Right atrium auricular region (tissue), 2 donors: Measurements from ENCODE around the gene ZBTB38. TPM values are rescaled to one million over a fixed set of nuclear protein-coding genes. Genes with fewer than 3 reads are reported as not detected.

Experiments
- DNase-seq: peaks from one replicate; pipeline ENCODE4 v3.0.0-alpha.2; 2019; ENCODE audit warnings: low spot score
- H3K27ac ChIP-seq, 2 donors: fragments of 200-600 bp; sonication (generic); 1 replicate in 1 of 2; 2 replicates in 1 of 2; pipeline ENCODE4 v1.5.1; 2016 to 2019
- H3K27me3 ChIP-seq, 2 donors: fragments of 200-600 bp; sonication (generic); one replicate each; pipeline versions ENCODE4 v1.5.1 to v1.6.0; 2017 to 2019
- H3K36me3 ChIP-seq: fragments of 200-600 bp; sonication (generic); one replicate; pipeline ENCODE4 v1.5.1; 2016
- H3K4me1 ChIP-seq, 2 donors: fragments of 200-600 bp; sonication (generic); one replicate each; pipeline versions ENCODE4 v1.5.1 to v1.6.0; 2017 to 2019
- H3K4me3 ChIP-seq, 2 donors: fragments of 200-600 bp; sonication (generic); 1 replicate in 1 of 2; 2 replicates in 1 of 2; pipeline ENCODE4 v1.5.1; 2017 to 2019; ENCODE audit warnings: mild to moderate bottlenecking in 1 of 2, moderate library complexity in 1 of 2
- H3K9me3 ChIP-seq, 2 donors: fragments of 200-600 bp; sonication (generic); one replicate each; pipeline ENCODE4 v1.5.1; 2019
- total RNA-seq, 2 donors: library from RNA; depleted of rRNA; stranded (reverse); fragments of >200 nt; gene quantifications; one replicate each; pipeline ENCODE4 v1.1.0, GENCODE V29; 2016
- TF ChIP-seq, protein P1 (sequence below), 2 donors: fragments of 200-600 bp; sonication (generic); IDR thresholded peaks; one replicate each; pipeline ENCODE4 v1.5.1; 2019; ENCODE audit warnings: antibody characterized with exemption in 2 of 2

Gene ZBTB38
- total RNA-seq, 2 donors from 2014 or later, result 120 to 127 TPM

DNA sequence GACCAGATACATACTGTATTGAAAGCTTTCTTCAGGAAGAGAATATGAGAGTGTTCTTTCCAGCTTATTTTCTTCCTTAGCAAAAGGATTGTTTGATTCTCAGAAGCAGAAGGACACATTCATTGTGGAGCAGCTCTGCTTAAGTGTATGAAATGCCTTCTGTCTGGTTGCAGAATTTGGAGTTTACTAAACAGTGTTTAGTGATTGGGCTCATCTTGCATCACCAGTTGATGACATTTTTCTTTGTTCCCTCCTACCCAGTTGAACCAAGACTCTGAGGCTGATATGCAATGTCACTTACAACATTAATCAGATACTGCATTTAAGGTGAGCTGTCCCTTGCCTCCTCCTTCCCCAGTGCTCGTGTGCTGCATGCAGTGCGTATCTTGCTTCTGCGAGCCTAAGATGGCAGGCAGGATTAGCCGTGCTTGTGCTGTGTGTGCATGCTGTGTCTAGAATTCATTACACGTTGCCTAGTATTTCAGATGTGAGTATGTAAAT is 18.4 kb downstream of the ZBTB38 start:
- Histone ChIP-seq H3K27me3 (no peaks in the 10 kb centered on the region), H3K4me3 (no peak overlapping the region), H3K4me1 (no peaks in the 10 kb centered on the region), H3K27ac (no peak overlapping the region), H3K9me3 (no peaks in the 10 kb centered on the region), H3K36me3 (peaks cover 3% of the 10 kb centered on the region)
- TF ChIP-seq, protein P1, sequence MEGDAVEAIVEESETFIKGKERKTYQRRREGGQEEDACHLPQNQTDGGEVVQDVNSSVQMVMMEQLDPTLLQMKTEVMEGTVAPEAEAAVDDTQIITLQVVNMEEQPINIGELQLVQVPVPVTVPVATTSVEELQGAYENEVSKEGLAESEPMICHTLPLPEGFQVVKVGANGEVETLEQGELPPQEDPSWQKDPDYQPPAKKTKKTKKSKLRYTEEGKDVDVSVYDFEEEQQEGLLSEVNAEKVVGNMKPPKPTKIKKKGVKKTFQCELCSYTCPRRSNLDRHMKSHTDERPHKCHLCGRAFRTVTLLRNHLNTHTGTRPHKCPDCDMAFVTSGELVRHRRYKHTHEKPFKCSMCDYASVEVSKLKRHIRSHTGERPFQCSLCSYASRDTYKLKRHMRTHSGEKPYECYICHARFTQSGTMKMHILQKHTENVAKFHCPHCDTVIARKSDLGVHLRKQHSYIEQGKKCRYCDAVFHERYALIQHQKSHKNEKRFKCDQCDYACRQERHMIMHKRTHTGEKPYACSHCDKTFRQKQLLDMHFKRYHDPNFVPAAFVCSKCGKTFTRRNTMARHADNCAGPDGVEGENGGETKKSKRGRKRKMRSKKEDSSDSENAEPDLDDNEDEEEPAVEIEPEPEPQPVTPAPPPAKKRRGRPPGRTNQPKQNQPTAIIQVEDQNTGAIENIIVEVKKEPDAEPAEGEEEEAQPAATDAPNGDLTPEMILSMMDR (IDR thresholded peaks at IDR 0.05), result no peak
- no peak for DNase-seq

DNA sequence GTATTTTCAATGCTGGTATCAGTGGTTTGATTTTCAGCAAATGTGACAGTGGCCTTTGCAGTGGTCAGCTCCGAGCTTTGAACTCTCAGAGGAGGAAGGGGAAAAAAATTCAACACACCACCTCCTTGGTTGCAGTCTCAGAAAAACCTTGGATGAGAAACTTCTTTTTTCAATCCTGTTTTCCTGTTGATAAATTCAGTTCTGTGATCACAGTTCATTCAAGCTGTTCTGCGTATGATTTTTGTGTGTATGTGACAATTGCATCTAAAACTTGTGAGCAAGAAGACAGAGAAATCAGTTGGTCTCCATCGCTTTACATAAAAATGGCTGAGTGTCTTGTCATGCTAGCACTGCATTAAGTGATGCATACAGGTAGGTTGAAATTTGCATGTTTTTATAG is 19.2 kb downstream of the ZBTB38 start:
- H3K4me3 ChIP-seq, result no peak overlapping the region
- no peaks in the 10 kb centered on the region for H3K27me3 ChIP-seq
- no peaks in the 10 kb centered on the region for H3K4me1 ChIP-seq
- H3K9me3 ChIP-seq, result no peaks in the 10 kb centered on the region
- peaks cover 3% of the 10 kb centered on the region for H3K36me3 ChIP-seq
- TF ChIP-seq, protein P1 (IDR thresholded peaks at IDR 0.05), result no peak
- no peak for DNase-seq
- no peak overlapping the region for H3K27ac ChIP-seq

DNA sequence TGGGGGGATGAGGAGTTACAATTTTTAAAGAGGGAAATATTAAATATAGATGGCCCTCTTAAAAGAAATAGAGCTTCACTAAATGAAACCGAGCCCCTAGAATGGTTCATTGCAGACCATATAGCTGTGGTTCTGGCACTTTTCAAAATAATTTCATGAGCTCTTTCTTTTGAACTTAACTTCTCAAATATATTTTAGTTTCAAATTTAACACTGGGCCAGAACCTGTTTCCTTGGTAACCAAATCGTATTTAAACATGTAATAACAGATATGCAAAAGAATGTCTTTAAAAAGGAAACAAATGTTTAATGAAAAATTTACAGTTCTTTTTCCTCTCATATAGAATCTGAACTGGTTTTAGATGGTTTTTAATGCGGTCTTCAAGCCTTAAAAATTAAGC is 20.1 kb downstream of the ZBTB38 start:
- Histone ChIP-seq H3K27ac (no peak overlapping the region), H3K4me3 (no peak overlapping the region)

DNA sequence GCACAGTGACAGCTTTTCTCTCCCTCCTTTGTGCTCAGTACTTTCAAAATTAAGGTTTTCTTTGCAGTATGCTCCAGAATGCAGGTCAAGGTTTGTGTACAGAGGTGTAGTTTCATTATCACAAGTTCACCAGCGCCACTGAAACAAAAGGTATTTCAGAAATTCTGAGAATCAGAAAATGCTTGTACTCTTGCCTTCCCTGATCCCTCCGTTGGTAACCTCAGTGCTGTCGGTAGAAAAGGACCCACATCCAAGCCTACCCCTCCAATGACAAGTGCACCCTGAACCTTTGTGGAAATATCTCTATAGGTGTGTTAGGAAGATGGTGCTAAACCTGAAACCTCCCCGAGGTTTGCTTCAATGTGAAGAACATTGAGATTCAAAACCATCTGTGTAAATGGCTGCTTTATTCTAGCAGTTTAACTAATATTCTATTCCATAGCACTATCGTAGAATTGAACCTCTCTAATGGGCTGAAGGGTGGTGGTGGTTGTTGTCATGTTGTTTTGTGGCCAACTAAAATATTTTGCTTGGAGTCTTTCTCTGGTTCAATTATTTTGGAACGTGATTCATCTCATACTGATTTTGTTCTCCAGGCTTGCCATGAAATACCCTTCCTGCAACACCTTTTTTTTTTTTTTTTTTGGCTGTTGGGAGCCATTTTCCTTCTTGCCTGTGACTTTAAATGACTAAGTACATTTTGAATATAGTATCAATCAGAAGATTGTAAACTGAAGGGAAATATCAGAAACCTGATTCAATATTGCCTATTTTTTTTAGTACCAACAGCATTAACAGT is 20.7 kb downstream of the ZBTB38 start:
- no peak overlapping the region for H3K4me3 ChIP-seq
- H3K4me1 ChIP-seq, result no peaks in the 10 kb centered on the region
- H3K36me3 ChIP-seq, result peaks cover 3% of the 10 kb centered on the region
- DNase-seq, result no peak
- H3K27ac ChIP-seq, result no peak overlapping the region
- TF ChIP-seq, protein P1 (IDR thresholded peaks at IDR 0.05), result no peak
- H3K9me3 ChIP-seq, result no peaks in the 10 kb centered on the region
- H3K27me3 ChIP-seq, result no peaks in the 10 kb centered on the region

More for the DNA sequence above, 20.1 kb downstream of the ZBTB38 start:
- TF ChIP-seq, protein P1 (IDR thresholded peaks at IDR 0.05), result no peak
- no peaks in the 10 kb centered on the region for H3K4me1 ChIP-seq
- no peak for DNase-seq
- H3K27me3 ChIP-seq, result no peaks in the 10 kb centered on the region
- H3K36me3 ChIP-seq, result peaks cover 3% of the 10 kb centered on the region
- no peaks in the 10 kb centered on the region for H3K9me3 ChIP-seq

DNA sequence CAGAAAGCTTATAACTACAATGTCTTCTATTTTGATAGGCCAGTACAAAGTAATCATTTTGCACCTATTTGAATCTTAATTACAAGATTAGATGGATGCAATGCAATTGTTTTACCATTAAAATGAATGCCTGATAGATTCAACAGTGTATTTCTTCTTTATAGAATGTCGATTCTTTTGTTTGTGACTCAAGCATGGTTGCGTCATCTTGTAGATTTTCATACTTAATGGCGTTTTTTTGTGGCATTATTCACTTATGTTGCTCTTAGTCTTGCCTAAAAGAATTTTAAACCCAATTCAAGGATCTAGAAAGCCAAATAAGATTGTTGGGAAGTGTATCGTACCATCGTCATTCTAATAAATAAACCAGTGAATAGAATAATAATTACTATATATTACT is 21.4 kb downstream of the ZBTB38 start:
- Histone ChIP-seq H3K9me3 (no peaks in the 10 kb centered on the region), H3K27me3 (no peaks in the 10 kb centered on the region), H3K27ac (no peak overlapping the region), H3K4me3 (no peak overlapping the region), H3K36me3 (peaks cover 3% of the 10 kb centered on the region), H3K4me1 (no peaks in the 10 kb centered on the region)
- TF ChIP-seq, protein P1 (IDR thresholded peaks at IDR 0.05), result no peak
- DNase-seq, result no peak
